Neuronal stem cell (in vitro differentiated cells): Measurements from ENCODE around the gene CPNE5.

Experiments
- DNase-seq: peaks from one replicate; pipeline ENCODE4 v3.0.0-alpha.2; 2013; ENCODE audit warnings: low spot score
- H2AFZ ChIP-seq: one replicate; pipeline ENCODE4 v1.6.1; 2013; ENCODE audit warnings: mild to moderate bottlenecking, low read length, inconsistent platforms
- H2AK5ac ChIP-seq: 2 replicates; pipeline ENCODE4 v1.6.1; 2013; ENCODE audit warnings: low read depth, mild to moderate bottlenecking, inconsistent platforms, low read length, moderate library complexity, mixed read lengths
- H2BK120ac ChIP-seq: 2 replicates; pipeline ENCODE4 v1.6.1; 2013; ENCODE audit warnings: low read depth, mild to moderate bottlenecking, inconsistent platforms, low read length, moderate library complexity, mixed read lengths
- H2BK12ac ChIP-seq: one replicate; pipeline ENCODE4 v1.6.1; 2013; ENCODE audit warnings: low read length, inconsistent platforms
- H2BK15ac ChIP-seq: 2 replicates; pipeline ENCODE4 v1.6.1; 2013; ENCODE audit warnings: mild to moderate bottlenecking, low read length, inconsistent platforms, mixed read lengths
- H2BK5ac ChIP-seq: one replicate; pipeline ENCODE4 v1.6.1; 2013; ENCODE audit warnings: inconsistent platforms, mild to moderate bottlenecking, low read length, moderate library complexity
- H3K14ac ChIP-seq: one replicate; pipeline ENCODE4 v1.6.1; 2013; ENCODE audit warnings: low read length, inconsistent platforms
- H3K18ac ChIP-seq: 2 replicates; pipeline ENCODE4 v1.6.1; 2013; ENCODE audit warnings: low read length, inconsistent platforms
- H3K23ac ChIP-seq: 2 replicates; pipeline ENCODE4 v1.6.1; 2013; ENCODE audit warnings: low read depth, mild to moderate bottlenecking, mixed read lengths, low read length, inconsistent platforms; ENCODE audit not compliant: poor library complexity
- H3K27ac ChIP-seq: replicated peaks from 3 replicates; pipeline ENCODE4 v1.5.1; 2013; ENCODE audit warnings: low read length, inconsistent platforms
- H3K27me3 ChIP-seq, 3 experiments: 2 replicates each; pipeline ENCODE4 v1.6.1; 2013; ENCODE audit warnings: low read length in 3 of 3, mild to moderate bottlenecking in 2 of 3, inconsistent platforms in 1 of 3, low read depth in 1 of 3, mixed read lengths in 1 of 3, moderate library complexity in 1 of 3; ENCODE audit not compliant: control insufficient read depth in 3 of 3, insufficient read depth in 3 of 3
- H3K36me3 ChIP-seq, 2 donors: replicated peaks in 1 of 2; 2 replicates each; pipeline ENCODE4 v1.6.1; 2013; ENCODE audit warnings: low read length in 2 of 2; ENCODE audit not compliant: control insufficient read depth in 2 of 2, insufficient read depth in 2 of 2
- H3K4ac ChIP-seq: 2 replicates; pipeline ENCODE4 v1.6.1; 2013; ENCODE audit warnings: inconsistent platforms, mild to moderate bottlenecking, low read length, moderate library complexity
- H3K4me1 ChIP-seq, 2 donors: 1 replicate in 1 of 2; 2 replicates in 1 of 2; pipeline ENCODE4 v1.6.1; 2013; ENCODE audit warnings: low read length in 2 of 2, low read depth in 1 of 2; ENCODE audit not compliant: control insufficient read depth in 2 of 2, insufficient read depth in 1 of 2
- H3K4me2 ChIP-seq: one replicate; pipeline ENCODE4 v1.6.1; 2013; ENCODE audit warnings: mild to moderate bottlenecking, low read length, inconsistent platforms; ENCODE audit not compliant: insufficient read depth, poor library complexity, severe bottlenecking
- H3K4me3 ChIP-seq, 2 donors: 2 replicates each; pipeline ENCODE4 v1.5.1; 2013; ENCODE audit warnings: low read length in 2 of 2, mild to moderate bottlenecking in 2 of 2, inconsistent platforms in 1 of 2, moderate library complexity in 1 of 2
- H3K79me1 ChIP-seq: one replicate; pipeline ENCODE4 v1.6.1; 2013; ENCODE audit warnings: low read depth, mild to moderate bottlenecking, inconsistent platforms, low read length, moderate library complexity
- H3K9ac ChIP-seq: one replicate; pipeline ENCODE4 v1.6.1; 2013; ENCODE audit warnings: mild to moderate bottlenecking, low read depth, low read length, inconsistent platforms; ENCODE audit not compliant: poor library complexity
- H3K9me3 ChIP-seq, 2 donors: replicated peaks in 1 of 2; 2 replicates each; pipeline versions ENCODE3 to v1.6.1; 2013; ENCODE audit warnings: low read length in 2 of 2, mild to moderate bottlenecking in 2 of 2, inconsistent platforms in 1 of 2, low read depth in 1 of 2, mixed read lengths in 1 of 2, moderate library complexity in 1 of 2; ENCODE audit not compliant: control insufficient read depth in 2 of 2, insufficient read depth in 1 of 2
- H4K8ac ChIP-seq: one replicate; pipeline ENCODE4 v1.6.1; 2013; ENCODE audit warnings: low read depth, mild to moderate bottlenecking, inconsistent platforms, low read length, moderate library complexity
- H4K91ac ChIP-seq: one replicate; pipeline ENCODE4 v1.6.1; 2013; ENCODE audit warnings: low read length, low read depth, mild to moderate bottlenecking, inconsistent platforms; ENCODE audit not compliant: poor library complexity
- WGBS, 2 donors: extraction: QIAGEN DNeasy Blood & Tissue Kit; methylation state at CpG; one replicate each; pipeline ENCODE4 v1.1.7; 2013; ENCODE audit warnings: missing lambda C conversion rate in 2 of 2, mixed read lengths in 1 of 2; ENCODE audit not compliant: insufficient read length in 2 of 2, insufficient replicate concordance in 1 of 2; ENCODE audit errors: extremely low coverage in 2 of 2; 5-methylcytosine and 5-hydroxymethylcytosine counted together

Gene CPNE5

GRCh38 chr6:36721369-36722140 lies 117.7 kb downstream of the CPNE5 start:
- DNase-seq = no peak
- H3K27ac ChIP-seq = no peak overlapping the region
- peak overlapping the region; percentile 65 for H4K8ac ChIP-seq
- H3K4me1 ChIP-seq = peaks cover 3 to 12% of the 10 kb centered on the region in 2 donors
- no peak overlapping the region for H3K4me2 ChIP-seq
- H3K14ac ChIP-seq = no peak overlapping the region
- H3K4me3 ChIP-seq = no peak overlapping the region
- peak overlapping the region; percentile 95 for H2AK5ac ChIP-seq
- H2BK12ac ChIP-seq = peak overlapping the region; percentile 84
- H3K4ac ChIP-seq = peak overlapping the region; percentile 53
- H3K18ac ChIP-seq = peak overlapping the region; percentile 71
- peak overlapping the region; percentile 24 for H2BK5ac ChIP-seq
- H2AFZ ChIP-seq = peak overlapping the region; percentile 62
- peaks cover 0 to 30% (median 0%) of the 10 kb centered on the region in 3 experiments for H3K27me3 ChIP-seq
- H3K9ac ChIP-seq = no peak overlapping the region
- H2BK120ac ChIP-seq = peak overlapping the region; percentile 87
- WGBS, 2 donors = no CpG with 5 or more reads among the region's 15 CpGs
- no peaks in the 10 kb centered on the region for H3K36me3 ChIP-seq
- no peaks in the 10 kb centered on the region for H3K79me1 ChIP-seq
- peak overlapping the region; percentile 87 for H2BK15ac ChIP-seq
- H4K91ac ChIP-seq = no peak overlapping the region
- no peaks in the 10 kb centered on the region for H3K9me3 ChIP-seq
- peak overlapping the region; percentile 51 for H3K23ac ChIP-seq

- Histone ChIP-seq H3K4ac (no peak overlapping the region), H2AK5ac (peak overlapping the region; percentile 37), H2BK5ac (peak overlapping the region; percentile 24), H4K91ac (no peak overlapping the region), H2AFZ (no peak overlapping the region), H3K79me1 (no peaks in the 10 kb centered on the region), H3K27me3 (peaks cover 0 to 33% (median 0%) of the 10 kb centered on the region in 3 experiments), H3K4me2 (no peak overlapping the region), H3K4me1 (peaks cover under 1 to 8% of the 10 kb centered on the region in 2 donors), H4K8ac (peak overlapping the region; percentile 78), H2BK120ac (no peak overlapping the region), H2BK12ac (no peak overlapping the region), H3K23ac (peak overlapping the region; percentile 52), H2BK15ac (peak overlapping the region; percentile 14), H3K36me3 (no peaks in the 10 kb centered on the region), H3K27ac (no peak overlapping the region), H3K4me3 (no peak overlapping the region), H3K14ac (no peak overlapping the region), H3K18ac (peak overlapping the region; percentile 42), H3K9me3 (no peaks in the 10 kb centered on the region), H3K9ac (no peak overlapping the region)
- DNase-seq = no peak
- no CpG with 5 or more reads among the region's 11 CpGs for WGBS, 2 donors
Measured at GRCh38 chr6:36720251-36721141, 118.7 kb downstream of the CPNE5 start.

- no peak overlapping the region for H3K9ac ChIP-seq
- no peak overlapping the region for H4K91ac ChIP-seq
- no peak overlapping the region for H2BK120ac ChIP-seq
- no peak overlapping the region for H3K4ac ChIP-seq
- H3K36me3 ChIP-seq = no peaks in the 10 kb centered on the region
- H3K4me2 ChIP-seq = no peak overlapping the region
- peaks cover 0 to 38% (median 0%) of the 10 kb centered on the region in 3 experiments for H3K27me3 ChIP-seq
- H2AFZ ChIP-seq = no peak overlapping the region
- H2AK5ac ChIP-seq = no peak overlapping the region
- peak overlapping the region; percentile 2 for H2BK12ac ChIP-seq
- no peaks in the 10 kb centered on the region for H3K79me1 ChIP-seq
- H4K8ac ChIP-seq = no peak overlapping the region
- no peak overlapping the region for H2BK15ac ChIP-seq
- H3K23ac ChIP-seq = no peak overlapping the region
- WGBS, 2 donors = no CpG with 5 or more reads among the region's 7 CpGs
- H3K18ac ChIP-seq = no peak overlapping the region
- DNase-seq = no peak
- H3K4me1 ChIP-seq = no peaks in the 10 kb centered on the region
- H3K9me3 ChIP-seq = no peaks in the 10 kb centered on the region
- H3K14ac ChIP-seq = no peak overlapping the region
- H3K27ac ChIP-seq = no peak overlapping the region
- no peak overlapping the region for H3K4me3 ChIP-seq
- H2BK5ac ChIP-seq = no peak overlapping the region
Measured at GRCh38 chr6:36719126-36719525, 120.1 kb downstream of the CPNE5 start.

- no CpG with 5 or more reads among the region's 5 CpGs for WGBS, 2 donors
- no peak overlapping the region for H3K4me2 ChIP-seq
- no peaks in the 10 kb centered on the region for H3K36me3 ChIP-seq
- no peak overlapping the region for H2BK5ac ChIP-seq
- no peak overlapping the region for H3K14ac ChIP-seq
- no peak overlapping the region for H4K91ac ChIP-seq
- peak overlapping the region; percentile 22 for H2BK12ac ChIP-seq
- H3K27me3 ChIP-seq = peaks cover 0 to 38% (median 0%) of the 10 kb centered on the region in 3 experiments
- peak overlapping the region; percentile 76 for H3K18ac ChIP-seq
- peak overlapping the region; percentile 21 for H2AK5ac ChIP-seq
- no peak overlapping the region for H4K8ac ChIP-seq
- no peak overlapping the region for H3K27ac ChIP-seq
- no peak overlapping the region for H3K4ac ChIP-seq
- H3K9ac ChIP-seq = no peak overlapping the region
- no peak for DNase-seq
- no peak overlapping the region for H2AFZ ChIP-seq
- peak overlapping the region; percentile 87 for H3K23ac ChIP-seq
- H2BK120ac ChIP-seq = no peak overlapping the region
- H2BK15ac ChIP-seq = no peak overlapping the region
- H3K4me3 ChIP-seq = no peak overlapping the region
- no peaks in the 10 kb centered on the region for H3K4me1 ChIP-seq
- no peaks in the 10 kb centered on the region for H3K79me1 ChIP-seq
- no peaks in the 10 kb centered on the region for H3K9me3 ChIP-seq
Measured at GRCh38 chr6:36718560-36718959, 120.7 kb downstream of the CPNE5 start.
